H1 (cell line): ENCODE data around the gene TCN2. TPM values are rescaled to one million over a fixed set of nuclear protein-coding genes. Genes with fewer than 3 reads are reported as not detected.

Experiments
- CBX5 ChIP-seq: fragments of 300-800, 300-1000 bp; sonication (generic); IDR thresholded peaks from 2 replicates; pipeline ENCODE4 v1.7.1; 2016; ENCODE audit warnings: antibody characterized with exemption, low read length, low read depth
- CTBP2 ChIP-seq: IDR thresholded peaks from 2 replicates; pipeline ENCODE4 v1.7.0; 2011; ENCODE audit warnings: borderline replicate concordance, mild to moderate bottlenecking, moderate library complexity, mixed read lengths, low read length; ENCODE audit not compliant: insufficient read depth, insufficient read length
- POLR2AphosphoS5 ChIP-seq: IDR thresholded peaks from 2 replicates; pipeline ENCODE4 v1.6.1; 2011; ENCODE audit warnings: low read depth, low read length
- RFX5 ChIP-seq: IDR thresholded peaks from 2 replicates; pipeline ENCODE4 v1.6.1; 2011; ENCODE audit warnings: low read depth, low read length, improper control_type of control experiment, borderline replicate concordance
- RXRA ChIP-seq: IDR thresholded peaks from 2 replicates; pipeline ENCODE4 v1.6.1; 2011; ENCODE audit warnings: low read depth, mild to moderate bottlenecking, low read length, moderate library complexity; ENCODE audit not compliant: insufficient read depth
- TBP ChIP-seq: IDR thresholded peaks from 2 replicates; pipeline ENCODE4 v1.6.1; 2011; ENCODE audit warnings: low read depth, low read length, improper control_type of control experiment
- ZNF274 ChIP-seq: IDR thresholded peaks from 2 replicates; pipeline ENCODE4 v1.7.0; 2012; ENCODE audit warnings: low read length, borderline replicate concordance; ENCODE audit errors: extremely low read depth
- polyA plus RNA-seq, 7 experiments: library from polyadenylated mRNA; depleted of rRNA in 3 of 7; stranded (reverse) in 5 of 7; unstranded in 2 of 7; fragments of >200 nt in 5 of 7; fragments of 200-250 nt in 2 of 7; gene quantifications; 1 replicate in 5 of 7; 2 replicates in 1 of 7; 4 replicates in 1 of 7; pipeline versions ENCODE4 v1.2.1 to v1.2.3, GENCODE V29; 2011 to 2013; ENCODE audit warnings: missing spikeins in 2 of 7, mixed read lengths in 2 of 7
- total RNA-seq: library from RNA; stranded (reverse); fragmentation: NEBNext Ultra II Directional; extraction: Animal tissue kit (Norgen Biotek cat#: 25700); gene quantifications from 2 replicates; pipeline ENCODE4 v1.2.1, GENCODE V29; 2021

The TCN2 gene
- total and polyA plus RNA-seq, 2 of the 8 experiments (the other 6 are each of a cell fraction or from before 2014, with no cell fraction given), result 30.0 to 87.8 TPM

DNA sequence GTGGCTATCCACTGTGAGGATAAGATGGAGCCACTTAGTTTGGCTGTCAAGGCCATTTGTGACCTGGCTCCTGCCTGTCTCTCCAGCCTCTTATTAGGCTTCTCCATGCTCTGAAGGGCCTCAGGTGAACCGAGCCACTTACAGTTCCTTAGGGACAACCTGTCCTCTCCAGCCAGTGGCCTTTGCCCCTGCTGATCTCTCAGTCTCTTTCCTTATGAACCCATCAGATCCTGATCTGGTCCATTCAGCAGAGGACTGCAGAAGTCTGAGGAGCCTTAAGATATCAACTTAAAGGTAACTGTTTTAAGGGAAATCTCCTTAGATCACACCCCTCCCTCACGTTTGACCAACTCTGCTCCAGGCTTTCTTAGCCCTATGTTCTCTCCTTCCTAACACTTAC, 58.3 kb downstream of the TCN2 start (continued):
- no peak for TF ChIP-seq RXRA
- TF ChIP-seq CBX5, result no peak
- no peak for TF ChIP-seq TBP
- no peak for TF ChIP-seq ZNF274
- TF ChIP-seq CTBP2, result no peak
- no peak for TF ChIP-seq RFX5
- no peak for TF ChIP-seq POLR2AphosphoS5
